OCI-LY1 (cell line): ENCODE results near the gene STX2.

Experiments
- EZH2 ChIP-seq: fragments of 200-600 bp; sonication (generic), shearing (Covaris generic); IDR thresholded peaks from 2 replicates; pipeline ENCODE4 v1.8.0; 2017; ENCODE audit warnings: borderline replicate concordance, mixed run types, mild to moderate bottlenecking, antibody characterized with exemption, low read length, moderate library complexity, mixed read lengths
- TF ChIP-seq, protein P1 (sequence below): fragments of 200-600 bp; sonication (generic), shearing (Covaris generic); IDR thresholded peaks from 2 replicates; pipeline ENCODE4 v1.5.1; 2017; ENCODE audit warnings: mild to moderate bottlenecking, antibody characterized with exemption, low read length, moderate library complexity, mixed read lengths

DNA sequence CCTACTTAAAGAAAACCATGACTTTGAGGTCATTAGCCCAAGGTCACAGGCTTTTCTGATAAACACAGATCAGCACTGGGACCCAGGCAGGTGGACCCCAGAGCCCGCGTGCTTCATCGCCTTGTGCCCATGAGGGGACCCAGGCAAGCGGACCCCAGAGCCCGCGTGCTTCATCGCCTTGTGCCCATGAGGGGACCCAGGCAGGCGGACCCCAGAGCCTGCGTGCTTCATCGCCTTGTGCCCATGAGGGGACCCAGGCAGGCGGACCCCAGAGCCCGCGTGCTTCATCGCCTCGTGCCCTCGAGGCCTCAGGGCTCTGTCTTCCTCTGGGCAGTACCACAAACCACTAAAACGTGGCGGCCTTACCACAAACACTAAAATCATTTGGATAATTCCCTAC lies 31.7 kb downstream of the STX2 start:
- TF ChIP-seq, protein P1, sequence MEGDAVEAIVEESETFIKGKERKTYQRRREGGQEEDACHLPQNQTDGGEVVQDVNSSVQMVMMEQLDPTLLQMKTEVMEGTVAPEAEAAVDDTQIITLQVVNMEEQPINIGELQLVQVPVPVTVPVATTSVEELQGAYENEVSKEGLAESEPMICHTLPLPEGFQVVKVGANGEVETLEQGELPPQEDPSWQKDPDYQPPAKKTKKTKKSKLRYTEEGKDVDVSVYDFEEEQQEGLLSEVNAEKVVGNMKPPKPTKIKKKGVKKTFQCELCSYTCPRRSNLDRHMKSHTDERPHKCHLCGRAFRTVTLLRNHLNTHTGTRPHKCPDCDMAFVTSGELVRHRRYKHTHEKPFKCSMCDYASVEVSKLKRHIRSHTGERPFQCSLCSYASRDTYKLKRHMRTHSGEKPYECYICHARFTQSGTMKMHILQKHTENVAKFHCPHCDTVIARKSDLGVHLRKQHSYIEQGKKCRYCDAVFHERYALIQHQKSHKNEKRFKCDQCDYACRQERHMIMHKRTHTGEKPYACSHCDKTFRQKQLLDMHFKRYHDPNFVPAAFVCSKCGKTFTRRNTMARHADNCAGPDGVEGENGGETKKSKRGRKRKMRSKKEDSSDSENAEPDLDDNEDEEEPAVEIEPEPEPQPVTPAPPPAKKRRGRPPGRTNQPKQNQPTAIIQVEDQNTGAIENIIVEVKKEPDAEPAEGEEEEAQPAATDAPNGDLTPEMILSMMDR, result no peak
- no peak for TF ChIP-seq EZH2
